Kidney capillary endothelial cell (primary cell): ENCODE data around the gene GOLGA8S.
"Not testable (repeated sequence)": the region's sequence is repeated elsewhere in the genome, so short reads cannot be mapped to it uniquely, and the experiment has no call there.

Experiments
- DNase-seq: peaks from one replicate; pipeline ENCODE4 v3.0.0-alpha.2; 2018; ENCODE audit warnings: low spot score

The GOLGA8S gene

GRCh38 chr15:23399207-23399606, 44.7 kb downstream of the GOLGA8S start:
- DNase-seq = not testable (repeated sequence)

DNA sequence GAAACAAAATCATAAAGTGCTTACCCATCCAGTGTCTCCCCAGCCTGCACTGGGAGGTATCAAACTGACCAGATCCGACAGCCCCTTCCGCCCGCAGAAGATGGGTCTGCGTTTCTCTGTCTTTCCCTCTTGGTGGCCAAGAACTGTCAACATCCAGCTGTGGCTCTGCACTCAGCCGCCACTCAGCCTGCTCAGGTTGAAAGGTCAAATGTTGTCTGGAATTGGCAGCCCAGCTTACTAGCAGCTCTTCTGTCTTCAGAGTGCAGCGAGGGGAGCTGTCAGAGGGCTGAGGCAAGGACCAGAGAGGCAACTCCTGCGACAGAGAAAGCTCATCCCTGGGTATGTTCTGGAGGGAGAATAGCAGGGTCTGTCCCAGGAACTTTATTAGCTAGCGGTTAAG, 47.1 kb downstream of the GOLGA8S start:
- no peak for DNase-seq

- DNase-seq = no peak
Measured at GRCh38 chr15:23402140-23402539, 47.6 kb downstream of the GOLGA8S start.

GRCh38 chr15:23402544-23402943, 48.0 kb downstream of the GOLGA8S start:
- no peak for DNase-seq

DNA sequence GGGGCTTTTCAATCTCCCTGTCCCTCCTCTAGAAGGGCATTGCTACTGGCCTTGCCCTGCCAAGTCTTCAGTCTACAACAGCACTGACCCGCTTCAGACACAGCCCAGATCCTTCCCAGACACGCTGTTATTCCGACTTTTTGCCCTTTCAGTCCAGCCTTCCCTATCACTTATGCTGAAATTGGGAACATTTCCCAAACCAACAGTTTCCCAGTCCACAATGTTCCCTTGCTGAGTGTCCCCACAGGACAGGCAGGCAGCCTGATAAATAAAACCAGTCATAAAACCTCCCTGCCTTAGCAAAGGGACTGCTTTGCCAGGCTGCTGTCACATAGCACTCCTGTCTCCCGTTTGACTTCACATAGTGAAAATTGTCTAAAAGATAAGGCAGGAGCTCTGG, 49.0 kb downstream of the GOLGA8S start:
- DNase-seq = no peak

DNA sequence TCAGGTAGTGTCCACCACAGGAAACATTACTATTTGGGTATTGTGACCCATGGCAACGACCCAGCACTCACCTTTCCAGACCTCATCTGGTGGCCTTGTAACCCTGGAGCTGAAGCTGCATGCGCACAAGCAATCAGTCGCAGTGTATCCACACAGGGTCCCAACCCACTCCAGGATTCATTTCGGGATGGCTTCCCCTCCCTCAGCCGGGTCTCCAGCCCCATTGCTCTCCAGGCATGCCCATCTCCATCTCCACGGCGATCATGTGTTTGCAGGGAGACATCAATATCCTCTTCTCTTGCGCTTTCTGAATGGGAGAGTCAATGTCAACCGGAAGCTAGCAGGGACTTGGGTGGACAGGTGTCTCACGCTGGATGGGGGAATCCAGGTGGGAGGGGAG, 57.3 kb downstream of the GOLGA8S start:
- DNase-seq = no peak

GRCh38 chr15:23412881-23413600, 58.5 kb downstream of the GOLGA8S start:
- not testable (repeated sequence) for DNase-seq
